ENCODE data around the gene LRRC57.

The LRRC57 gene

GRCh38 chr15:42549032-42549491, 469 bp upstream of the LRRC57 start:
- H3K9me3 ChIP-seq (ENCODE audit: control insufficient read depth, low read length): no peaks in the 10 kb centered on the region
- peaks cover 26% of the 10 kb centered on the region for H3K36me3 ChIP-seq (ENCODE audit: control insufficient read depth, insufficient read depth, low read length)
- peak overlapping the region; percentile 52 for H3K27ac ChIP-seq (ENCODE audit: low read depth, low read length, severe bottlenecking)
- peaks cover 12% of the 10 kb centered on the region for H3K4me1 ChIP-seq (ENCODE audit: control insufficient read depth, insufficient read depth, low read length, poor library complexity, severe bottlenecking)
- WGBS, 2 experiments (ENCODE audit: insufficient coverage in 2 of 2): 0% methylated on average over 5 to 6 of the region's 15 CpGs
- peak overlapping the region; percentile 91 for H3K4me3 ChIP-seq (ENCODE audit: extremely low read depth, insufficient read depth, low read length, poor library complexity, severe bottlenecking)

GRCh38 chr15:42547918-42548248, 710 bp downstream of the LRRC57 start:
- peaks cover 34% of the 10 kb centered on the region for H3K36me3 ChIP-seq (ENCODE audit: control insufficient read depth, insufficient read depth, low read length)
- H3K9me3 ChIP-seq (ENCODE audit: control insufficient read depth, low read length): no peaks in the 10 kb centered on the region
- 2 to 3% methylated on average over 6 of the region's 9 CpGs for WGBS, 2 experiments (ENCODE audit: insufficient coverage in 2 of 2)
- H3K27ac ChIP-seq (ENCODE audit: low read depth, low read length, severe bottlenecking): peak overlapping the region; percentile 52
- peak overlapping the region; percentile 91 for H3K4me3 ChIP-seq (ENCODE audit: extremely low read depth, insufficient read depth, low read length, poor library complexity, severe bottlenecking)
- H3K4me1 ChIP-seq (ENCODE audit: control insufficient read depth, insufficient read depth, low read length, poor library complexity, severe bottlenecking): peaks cover 12% of the 10 kb centered on the region

GRCh38 chr15:42544853-42545629, 3.6 kb downstream of the LRRC57 start:
- WGBS, 2 experiments (ENCODE audit: insufficient coverage in 2 of 2): 90 to 100% methylated on average over 1 to 2 of the region's 4 CpGs
- Histone ChIP-seq H3K36me3 (ENCODE audit: control insufficient read depth, insufficient read depth, low read length) (peaks cover 52% of the 10 kb centered on the region), H3K9me3 (ENCODE audit: control insufficient read depth, low read length) (no peaks in the 10 kb centered on the region), H3K4me3 (ENCODE audit: extremely low read depth, insufficient read depth, low read length, poor library complexity, severe bottlenecking) (no peak overlapping the region), H3K4me1 (ENCODE audit: control insufficient read depth, insufficient read depth, low read length, poor library complexity, severe bottlenecking) (peaks cover 12% of the 10 kb centered on the region), H3K27ac (ENCODE audit: low read depth, low read length, severe bottlenecking) (no peak overlapping the region)

- no CpG with 5 or more reads among the region's 1 CpG for WGBS, 2 experiments (ENCODE audit: insufficient coverage in 2 of 2)
- Histone ChIP-seq H3K27ac (ENCODE audit: low read depth, low read length, severe bottlenecking) (no peak overlapping the region), H3K36me3 (ENCODE audit: control insufficient read depth, insufficient read depth, low read length) (peaks cover 46% of the 10 kb centered on the region), H3K9me3 (ENCODE audit: control insufficient read depth, low read length) (no peaks in the 10 kb centered on the region), H3K4me3 (ENCODE audit: extremely low read depth, insufficient read depth, low read length, poor library complexity, severe bottlenecking) (no peak overlapping the region), H3K4me1 (ENCODE audit: control insufficient read depth, insufficient read depth, low read length, poor library complexity, severe bottlenecking) (no peaks in the 10 kb centered on the region)
These were observed 15.3 kb downstream of the LRRC57 start for GRCh38 chr15:42533246-42533645.

- Histone ChIP-seq H3K27ac (ENCODE audit: low read depth, low read length, severe bottlenecking) (no peak overlapping the region), H3K4me1 (ENCODE audit: control insufficient read depth, insufficient read depth, low read length, poor library complexity, severe bottlenecking) (no peaks in the 10 kb centered on the region), H3K36me3 (ENCODE audit: control insufficient read depth, insufficient read depth, low read length) (peaks cover 57% of the 10 kb centered on the region), H3K9me3 (ENCODE audit: control insufficient read depth, low read length) (no peaks in the 10 kb centered on the region), H3K4me3 (ENCODE audit: extremely low read depth, insufficient read depth, low read length, poor library complexity, severe bottlenecking) (no peak overlapping the region)
- WGBS, 2 experiments (ENCODE audit: insufficient coverage in 2 of 2): 89 to 100% methylated on average over 2 of the region's 3 CpGs
These were observed 19.6 kb downstream of the LRRC57 start for GRCh38 chr15:42528970-42529369.

- peaks cover 72% of the 10 kb centered on the region for H3K36me3 ChIP-seq (ENCODE audit: control insufficient read depth, insufficient read depth, low read length)
- no peaks in the 10 kb centered on the region for H3K4me1 ChIP-seq (ENCODE audit: control insufficient read depth, insufficient read depth, low read length, poor library complexity, severe bottlenecking)
- no peak overlapping the region for H3K4me3 ChIP-seq (ENCODE audit: extremely low read depth, insufficient read depth, low read length, poor library complexity, severe bottlenecking)
- WGBS, 2 experiments (ENCODE audit: insufficient coverage in 2 of 2): 80 to 100% methylated on average over 1 of the region's 2 CpGs
- H3K27ac ChIP-seq (ENCODE audit: low read depth, low read length, severe bottlenecking): no peak overlapping the region
- H3K9me3 ChIP-seq (ENCODE audit: control insufficient read depth, low read length): no peaks in the 10 kb centered on the region
These were observed 25.3 kb downstream of the LRRC57 start for GRCh38 chr15:42523331-42523730.

- H3K27ac ChIP-seq (ENCODE audit: low read depth, low read length, severe bottlenecking): no peak overlapping the region
- WGBS, 2 experiments (ENCODE audit: insufficient coverage in 2 of 2): no CpG with 5 or more reads among the region's 4 CpGs
- H3K9me3 ChIP-seq (ENCODE audit: control insufficient read depth, low read length): no peaks in the 10 kb centered on the region
- H3K36me3 ChIP-seq (ENCODE audit: control insufficient read depth, insufficient read depth, low read length): peaks cover 65% of the 10 kb centered on the region
- peaks cover 6% of the 10 kb centered on the region for H3K4me1 ChIP-seq (ENCODE audit: control insufficient read depth, insufficient read depth, low read length, poor library complexity, severe bottlenecking)
- no peak overlapping the region for H3K4me3 ChIP-seq (ENCODE audit: extremely low read depth, insufficient read depth, low read length, poor library complexity, severe bottlenecking)
These were observed 37.6 kb downstream of the LRRC57 start for GRCh38 chr15:42511007-42511391.

GRCh38 chr15:42510258-42511006, 38.2 kb downstream of the LRRC57 start:
- no peak overlapping the region for H3K4me3 ChIP-seq (ENCODE audit: extremely low read depth, insufficient read depth, low read length, poor library complexity, severe bottlenecking)
- H3K9me3 ChIP-seq (ENCODE audit: control insufficient read depth, low read length): no peaks in the 10 kb centered on the region
- peaks cover 6% of the 10 kb centered on the region for H3K4me1 ChIP-seq (ENCODE audit: control insufficient read depth, insufficient read depth, low read length, poor library complexity, severe bottlenecking)
- H3K27ac ChIP-seq (ENCODE audit: low read depth, low read length, severe bottlenecking): no peak overlapping the region
- WGBS, 2 experiments (ENCODE audit: insufficient coverage in 2 of 2): 100% methylated on average over 1 of the region's 4 CpGs; no CpG with 5 or more reads in 1 of the 2 experiments
- peaks cover 59% of the 10 kb centered on the region for H3K36me3 ChIP-seq (ENCODE audit: control insufficient read depth, insufficient read depth, low read length)

- 89 to 99% methylated on average over 8 of the region's 9 CpGs for WGBS, 2 experiments (ENCODE audit: insufficient coverage in 2 of 2)
- no peak overlapping the region for H3K27ac ChIP-seq (ENCODE audit: low read depth, low read length, severe bottlenecking)
- peaks cover 6% of the 10 kb centered on the region for H3K4me1 ChIP-seq (ENCODE audit: control insufficient read depth, insufficient read depth, low read length, poor library complexity, severe bottlenecking)
- peaks cover 49% of the 10 kb centered on the region for H3K36me3 ChIP-seq (ENCODE audit: control insufficient read depth, insufficient read depth, low read length)
- no peaks in the 10 kb centered on the region for H3K9me3 ChIP-seq (ENCODE audit: control insufficient read depth, low read length)
- H3K4me3 ChIP-seq (ENCODE audit: extremely low read depth, insufficient read depth, low read length, poor library complexity, severe bottlenecking): no peak overlapping the region
These were observed 40.3 kb downstream of the LRRC57 start for GRCh38 chr15:42508263-42508690.

GRCh38 chr15:42507514-42507913, 41.1 kb downstream of the LRRC57 start:
- Histone ChIP-seq H3K4me3 (ENCODE audit: extremely low read depth, insufficient read depth, low read length, poor library complexity, severe bottlenecking) (no peak overlapping the region), H3K27ac (ENCODE audit: low read depth, low read length, severe bottlenecking) (no peak overlapping the region), H3K9me3 (ENCODE audit: control insufficient read depth, low read length) (no peaks in the 10 kb centered on the region), H3K36me3 (ENCODE audit: control insufficient read depth, insufficient read depth, low read length) (peaks cover 48% of the 10 kb centered on the region), H3K4me1 (ENCODE audit: control insufficient read depth, insufficient read depth, low read length, poor library complexity, severe bottlenecking) (peaks cover 6% of the 10 kb centered on the region)
- WGBS, 2 experiments (ENCODE audit: insufficient coverage in 2 of 2): 80 to 100% methylated on average over 1 of the region's 4 CpGs

GRCh38 chr15:42504631-42505030, 44.0 kb downstream of the LRRC57 start:
- Histone ChIP-seq H3K9me3 (ENCODE audit: control insufficient read depth, low read length) (no peaks in the 10 kb centered on the region), H3K4me3 (ENCODE audit: extremely low read depth, insufficient read depth, low read length, poor library complexity, severe bottlenecking) (no peak overlapping the region), H3K4me1 (ENCODE audit: control insufficient read depth, insufficient read depth, low read length, poor library complexity, severe bottlenecking) (no peaks in the 10 kb centered on the region), H3K27ac (ENCODE audit: low read depth, low read length, severe bottlenecking) (no peak overlapping the region), H3K36me3 (ENCODE audit: control insufficient read depth, insufficient read depth, low read length) (peaks cover 47% of the 10 kb centered on the region)
- WGBS, 2 experiments (ENCODE audit: insufficient coverage in 2 of 2): 100% methylated on average over 1 of the region's 3 CpGs; no CpG with 5 or more reads in 1 of the 2 experiments
